Measurements from ENCODE around the gene TK2. TPM values are rescaled to one million over a fixed set of nuclear protein-coding genes. Genes with fewer than 3 reads are reported as not detected.

TK2 gene
- total and polyA plus RNA-seq, 9 of the 15 experiments (the other 6 are each of a cell fraction or from before 2014, with no cell fraction given): 1.1 to 10.2 (median 5.3) TPM

DNA sequence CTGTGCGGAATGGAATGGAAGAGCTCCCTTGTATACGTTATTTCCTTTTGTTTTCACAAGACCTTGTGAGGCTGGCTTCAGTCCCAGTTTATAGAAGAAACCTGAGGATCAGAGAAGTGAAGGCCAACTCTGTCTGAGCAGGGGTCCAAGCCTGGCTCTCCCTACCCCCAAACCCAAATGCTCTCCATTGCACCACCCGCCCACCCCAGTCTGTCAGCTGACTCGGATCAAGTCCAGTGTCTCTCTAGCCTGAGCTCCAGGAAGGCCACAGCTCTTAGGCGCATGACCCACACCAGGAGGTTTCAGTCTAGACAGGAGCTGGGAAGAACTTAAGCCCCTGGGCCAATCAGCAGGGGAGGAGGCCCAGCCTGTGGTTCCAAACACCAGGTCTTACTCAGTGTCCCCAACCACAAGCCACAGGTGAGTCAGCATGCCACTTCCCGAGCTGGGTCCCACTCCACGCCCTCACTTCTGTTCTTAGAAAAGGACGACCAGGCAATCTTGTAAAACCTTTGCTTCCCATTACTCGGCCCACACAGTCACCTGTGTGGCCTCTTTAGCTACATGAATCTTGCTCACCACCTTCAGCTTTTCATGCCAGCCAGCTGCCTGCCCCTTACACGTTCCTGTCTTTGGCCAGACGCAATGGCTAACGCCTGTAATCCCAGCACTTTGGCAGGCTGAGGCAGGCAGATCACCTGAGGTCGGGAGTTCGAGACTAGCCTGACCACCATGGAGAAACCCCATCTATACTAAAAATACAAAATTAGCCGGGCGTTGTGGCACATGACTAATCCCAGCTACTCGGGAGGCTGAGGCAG lies 27.8 kb downstream of the TK2 start (continued):
- TF ChIP-seq, protein P1, sequence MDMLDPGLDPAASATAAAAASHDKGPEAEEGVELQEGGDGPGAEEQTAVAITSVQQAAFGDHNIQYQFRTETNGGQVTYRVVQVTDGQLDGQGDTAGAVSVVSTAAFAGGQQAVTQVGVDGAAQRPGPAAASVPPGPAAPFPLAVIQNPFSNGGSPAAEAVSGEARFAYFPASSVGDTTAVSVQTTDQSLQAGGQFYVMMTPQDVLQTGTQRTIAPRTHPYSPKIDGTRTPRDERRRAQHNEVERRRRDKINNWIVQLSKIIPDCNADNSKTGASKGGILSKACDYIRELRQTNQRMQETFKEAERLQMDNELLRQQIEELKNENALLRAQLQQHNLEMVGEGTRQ (CRISPR knock-in tag; IDR thresholded peaks at IDR 0.05): 0 out of 2 replicates have a peak, but pooled peaks have one; percentile 21
- TF ChIP-seq TRIM28 (IDR thresholded peaks at IDR 0.05) (no peak), CTBP1 (IDR thresholded peaks at IDR 0.05; ENCODE audit: borderline replicate concordance) (peak; percentile 48; the same call in 1 of the 2 replicates), TBP (optimal IDR thresholded peaks at IDR 0.05; ENCODE audit: low read depth, low read length) (no peak), NEUROD1 (IDR thresholded peaks at IDR 0.05; ENCODE audit: borderline replicate concordance, low read depth, low read length, partially characterized antibody) (peak; percentile 36), JUN (IDR thresholded peaks at IDR 0.05; ENCODE audit: borderline replicate concordance, low read depth, low read length) (peak; percentile 92), JUN (CRISPR knock-in tag; IDR thresholded peaks at IDR 0.05; ENCODE audit: borderline replicate concordance) (no peak; the same call in 1 of the 2 replicates), ATF7 (IDR thresholded peaks at IDR 0.05) (peak; percentile 34; the same call in 1 of the 2 replicates), RCOR1 (IDR thresholded peaks at IDR 0.05; ENCODE audit: borderline replicate concordance in 1 of 2, low read depth in 2 of 2, low read length in 2 of 2) (0 out of 4 replicates have a peak, but pooled peaks of 1 of the 2 experiments have one; percentile 4)
- TF ChIP-seq, protein P2, sequence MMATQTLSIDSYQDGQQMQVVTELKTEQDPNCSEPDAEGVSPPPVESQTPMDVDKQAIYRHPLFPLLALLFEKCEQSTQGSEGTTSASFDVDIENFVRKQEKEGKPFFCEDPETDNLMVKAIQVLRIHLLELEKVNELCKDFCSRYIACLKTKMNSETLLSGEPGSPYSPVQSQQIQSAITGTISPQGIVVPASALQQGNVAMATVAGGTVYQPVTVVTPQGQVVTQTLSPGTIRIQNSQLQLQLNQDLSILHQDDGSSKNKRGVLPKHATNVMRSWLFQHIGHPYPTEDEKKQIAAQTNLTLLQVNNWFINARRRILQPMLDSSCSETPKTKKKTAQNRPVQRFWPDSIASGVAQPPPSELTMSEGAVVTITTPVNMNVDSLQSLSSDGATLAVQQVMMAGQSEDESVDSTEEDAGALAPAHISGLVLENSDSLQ (IDR thresholded peaks at IDR 0.05): 0 out of 2 replicates have a peak, but pooled peaks have one; percentile 11
- TF ChIP-seq, protein P3, sequence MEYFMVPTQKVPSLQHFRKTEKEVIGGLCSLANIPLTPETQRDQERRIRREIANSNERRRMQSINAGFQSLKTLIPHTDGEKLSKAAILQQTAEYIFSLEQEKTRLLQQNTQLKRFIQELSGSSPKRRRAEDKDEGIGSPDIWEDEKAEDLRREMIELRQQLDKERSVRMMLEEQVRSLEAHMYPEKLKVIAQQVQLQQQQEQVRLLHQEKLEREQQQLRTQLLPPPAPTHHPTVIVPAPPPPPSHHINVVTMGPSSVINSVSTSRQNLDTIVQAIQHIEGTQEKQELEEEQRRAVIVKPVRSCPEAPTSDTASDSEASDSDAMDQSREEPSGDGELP (CRISPR knock-in tag; IDR thresholded peaks at IDR 0.05; ENCODE audit: borderline replicate concordance): peak; percentile 60; the same call in 1 of the 2 replicates
